HUES48 (cell line): ENCODE results near the gene PLD5.
"Not testable (repeated sequence)": the region's sequence is repeated elsewhere in the genome, so short reads cannot be mapped to it uniquely, and the experiment has no call there.

ENCODE experiments used
- H3K27ac ChIP-seq: one replicate; pipeline ENCODE4 v1.7.0; 2013; ENCODE audit warnings: low read depth, low read length, inconsistent platforms
- H3K27me3 ChIP-seq: 2 replicates; pipeline ENCODE4 v1.6.1; 2013; ENCODE audit warnings: mild to moderate bottlenecking, low read length; ENCODE audit not compliant: control insufficient read depth, insufficient read depth
- H3K36me3 ChIP-seq: 2 replicates; pipeline ENCODE4 v1.6.1; 2013; ENCODE audit warnings: low read length; ENCODE audit not compliant: control insufficient read depth, insufficient read depth
- H3K4me1 ChIP-seq: 2 replicates; pipeline ENCODE4 v1.6.1; 2013; ENCODE audit warnings: mild to moderate bottlenecking, low read length; ENCODE audit not compliant: control insufficient read depth, insufficient read depth
- H3K4me3 ChIP-seq: 2 replicates; pipeline ENCODE4 v1.5.1; 2013; ENCODE audit warnings: mild to moderate bottlenecking, low read depth, low read length
- H3K9ac ChIP-seq: 2 replicates; pipeline ENCODE4 v1.6.1; 2013; ENCODE audit warnings: mild to moderate bottlenecking, low read depth, low read length, moderate library complexity
- H3K9me3 ChIP-seq: 2 replicates; pipeline ENCODE4 v1.6.1; 2013; ENCODE audit warnings: low read length; ENCODE audit not compliant: control insufficient read depth, insufficient read depth

PLD5 gene

DNA sequence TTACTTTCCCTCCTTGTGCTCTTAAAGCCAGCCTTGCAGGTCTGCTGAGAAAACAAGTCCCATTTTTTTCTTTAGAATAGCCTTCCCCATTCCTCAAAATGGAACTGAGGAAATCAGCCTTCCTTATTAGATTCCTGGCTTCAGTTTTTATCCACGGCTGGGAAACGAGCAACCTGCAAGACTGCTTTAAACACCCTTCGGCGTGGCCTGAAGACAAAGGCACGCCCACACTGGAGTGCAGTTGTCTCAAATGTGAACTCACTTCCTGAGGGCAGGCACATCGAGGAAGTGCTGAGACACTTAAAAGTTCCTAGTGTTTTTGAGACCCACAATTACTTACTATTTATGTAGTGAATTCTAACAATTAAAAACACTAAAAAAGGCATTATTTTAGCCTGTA is 148.4 kb downstream of the PLD5 start:
- H3K36me3 ChIP-seq, H3K27me3 ChIP-seq, H3K9me3 ChIP-seq, H3K4me3 ChIP-seq, H3K9ac ChIP-seq, H3K27ac ChIP-seq, H3K4me1 ChIP-seq: not testable (repeated sequence)

DNA sequence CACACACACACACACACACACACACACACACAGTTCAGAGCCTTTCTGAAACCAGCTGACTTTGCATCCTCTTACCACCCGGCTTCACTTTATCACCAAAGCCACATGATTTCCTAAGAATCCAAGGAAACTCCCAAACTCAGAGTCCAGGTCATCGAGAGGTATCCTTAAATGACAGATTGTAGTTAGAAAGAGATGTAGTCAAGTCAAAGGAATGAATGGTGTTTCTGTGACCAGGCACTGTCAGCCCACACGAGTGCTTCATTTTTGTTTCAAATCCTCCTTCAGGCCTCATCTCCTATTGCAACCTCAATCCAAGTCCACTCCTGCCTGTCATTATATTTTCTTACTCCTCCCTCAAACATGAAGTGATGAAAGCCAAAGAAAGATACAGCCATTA is 174.1 kb downstream of the PLD5 start:
- not testable (repeated sequence) for H3K4me3 ChIP-seq, H3K27me3 ChIP-seq, H3K9ac ChIP-seq, H3K27ac ChIP-seq, H3K9me3 ChIP-seq, H3K36me3 ChIP-seq, H3K4me1 ChIP-seq

DNA sequence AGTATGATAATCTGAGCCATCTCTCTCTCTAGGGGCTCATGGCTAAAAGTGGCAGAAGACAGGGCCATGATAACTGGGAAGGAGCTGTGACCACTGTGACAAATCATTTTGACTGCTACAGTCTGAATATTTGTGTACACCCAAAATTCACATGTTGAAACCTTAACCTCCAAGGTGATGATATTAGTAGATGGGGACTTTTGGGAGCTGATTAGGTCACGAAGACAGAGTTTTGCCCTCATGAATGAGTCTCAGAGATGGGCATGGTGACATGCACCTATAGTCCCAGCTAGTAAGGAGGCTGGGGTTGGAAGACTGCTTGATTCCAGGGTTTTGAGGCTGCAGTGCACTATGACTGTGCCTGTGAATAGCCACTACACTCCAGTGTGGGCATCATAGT is 174.9 kb downstream of the PLD5 start:
- Histone ChIP-seq H3K36me3 (no peaks in the 10 kb centered on the region), H3K4me3 (no peak overlapping the region), H3K27me3 (no peaks in the 10 kb centered on the region), H3K9me3 (no peaks in the 10 kb centered on the region), H3K27ac (no peak overlapping the region), H3K9ac (no peak overlapping the region), H3K4me1 (no peaks in the 10 kb centered on the region)

DNA sequence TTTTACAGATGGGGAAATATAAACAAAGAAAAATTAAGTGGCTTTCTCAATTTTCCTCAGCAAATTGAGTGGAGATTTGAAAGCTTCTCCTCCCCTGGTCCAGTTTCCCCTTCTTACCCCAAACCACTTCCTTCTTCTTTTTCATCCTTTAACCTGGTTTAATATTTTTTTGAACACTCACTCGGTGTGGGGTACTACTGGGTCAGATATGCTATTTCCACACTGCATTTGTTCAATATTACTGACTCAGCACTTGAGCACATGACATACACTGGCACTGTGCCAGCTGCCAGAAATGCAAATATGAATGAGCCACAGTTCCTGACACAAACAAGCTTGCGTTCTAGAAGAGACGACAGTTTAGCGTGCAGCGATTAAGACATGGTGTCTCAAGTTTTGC is 193.6 kb downstream of the PLD5 start:
- H3K9ac ChIP-seq, H3K27ac ChIP-seq, H3K9me3 ChIP-seq, H3K4me3 ChIP-seq, H3K36me3 ChIP-seq, H3K27me3 ChIP-seq, H3K4me1 ChIP-seq: not testable (repeated sequence)

DNA sequence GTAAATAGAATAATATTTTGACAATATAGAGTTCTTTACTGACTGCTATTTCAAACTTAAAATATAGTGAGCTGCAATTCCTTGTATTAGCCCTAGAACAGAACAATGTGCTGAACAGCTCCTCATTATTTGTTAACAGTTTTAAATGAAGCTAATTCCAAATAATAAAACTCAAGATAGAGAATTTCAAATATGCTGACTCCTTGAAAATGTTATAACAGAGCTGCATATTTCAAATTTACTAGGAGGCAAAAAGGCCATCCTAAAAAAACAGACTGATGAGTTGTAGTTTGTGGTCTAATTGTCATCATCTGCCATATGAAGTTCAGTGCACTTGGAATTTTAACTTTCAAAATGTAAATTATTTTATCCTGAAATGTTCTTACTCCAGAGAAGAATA is 197.1 kb downstream of the PLD5 start:
- H3K4me3 ChIP-seq, H3K9me3 ChIP-seq, H3K4me1 ChIP-seq: not testable (repeated sequence)

DNA sequence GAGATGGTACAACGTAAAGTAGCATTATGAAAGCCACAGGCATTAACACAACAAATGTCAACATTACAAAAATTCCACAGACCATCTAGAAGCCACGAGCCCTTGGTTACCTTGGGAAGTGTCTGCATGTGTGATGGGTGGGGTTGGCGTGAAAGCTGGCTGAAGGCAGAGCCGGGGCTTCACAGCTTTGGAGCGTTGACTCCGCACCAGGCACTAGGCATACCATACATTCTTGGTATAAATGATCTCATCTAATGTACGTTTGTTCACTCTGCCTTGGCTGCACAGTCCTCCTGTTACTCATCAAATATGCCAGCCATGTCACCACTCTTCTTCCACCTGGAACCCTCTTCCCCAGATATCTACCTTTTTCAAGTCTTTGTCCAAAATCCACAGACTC is 202.5 kb downstream of the PLD5 start:
- not testable (repeated sequence) for H3K27ac ChIP-seq, H3K9me3 ChIP-seq, H3K4me3 ChIP-seq, H3K27me3 ChIP-seq, H3K36me3 ChIP-seq, H3K4me1 ChIP-seq, H3K9ac ChIP-seq

More for the DNA sequence above, 197.1 kb downstream of the PLD5 start:
- H3K27me3 ChIP-seq, H3K9ac ChIP-seq, H3K27ac ChIP-seq, H3K36me3 ChIP-seq: not testable (repeated sequence)

DNA sequence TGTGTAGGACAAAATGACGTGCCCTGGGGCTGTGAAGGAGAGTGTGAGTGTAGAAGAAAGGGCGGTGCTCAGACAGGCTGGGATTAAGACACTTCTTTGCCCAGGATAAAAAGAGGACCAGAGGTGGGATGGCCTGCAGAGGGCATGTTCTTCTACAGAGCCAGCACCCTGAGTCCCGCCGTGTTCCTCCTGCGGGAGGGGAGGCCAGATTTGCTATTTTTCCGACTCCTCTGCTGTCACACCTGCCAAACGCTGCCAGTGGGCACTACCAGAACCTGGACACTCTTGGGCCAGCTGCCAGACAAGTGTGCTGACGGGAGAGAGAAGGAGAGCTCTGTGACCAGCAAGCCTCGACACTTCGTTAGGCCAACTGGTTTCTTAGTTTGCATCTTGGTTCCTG is 206.4 kb downstream of the PLD5 start:
- H3K9ac ChIP-seq = no peak overlapping the region
- no peak overlapping the region for H3K27ac ChIP-seq
- H3K4me3 ChIP-seq = no peak overlapping the region
- no peaks in the 10 kb centered on the region for H3K4me1 ChIP-seq
- H3K27me3 ChIP-seq = no peaks in the 10 kb centered on the region
- H3K9me3 ChIP-seq = no peaks in the 10 kb centered on the region
- no peaks in the 10 kb centered on the region for H3K36me3 ChIP-seq

DNA sequence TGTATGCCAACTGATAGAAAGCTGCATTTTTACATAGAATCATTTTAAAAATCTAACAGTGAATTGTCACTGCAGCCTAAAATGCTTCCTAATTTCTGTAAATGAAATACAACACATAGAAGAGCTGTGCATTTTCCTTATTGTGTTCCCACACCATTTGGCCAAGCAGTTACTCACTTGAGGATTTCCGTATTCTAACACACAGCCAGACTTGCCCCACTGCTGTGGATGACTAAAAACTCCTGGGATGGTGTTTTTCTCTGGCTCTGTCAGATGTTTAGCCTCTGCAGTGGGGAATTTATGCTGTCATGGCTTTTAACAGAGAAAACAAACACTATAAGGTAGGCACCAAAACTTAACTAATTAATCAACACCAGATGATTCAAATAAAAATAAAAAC is 209.6 kb downstream of the PLD5 start:
- H3K27me3 ChIP-seq, H3K4me1 ChIP-seq, H3K27ac ChIP-seq, H3K9ac ChIP-seq, H3K36me3 ChIP-seq, H3K9me3 ChIP-seq, H3K4me3 ChIP-seq: not testable (repeated sequence)

DNA sequence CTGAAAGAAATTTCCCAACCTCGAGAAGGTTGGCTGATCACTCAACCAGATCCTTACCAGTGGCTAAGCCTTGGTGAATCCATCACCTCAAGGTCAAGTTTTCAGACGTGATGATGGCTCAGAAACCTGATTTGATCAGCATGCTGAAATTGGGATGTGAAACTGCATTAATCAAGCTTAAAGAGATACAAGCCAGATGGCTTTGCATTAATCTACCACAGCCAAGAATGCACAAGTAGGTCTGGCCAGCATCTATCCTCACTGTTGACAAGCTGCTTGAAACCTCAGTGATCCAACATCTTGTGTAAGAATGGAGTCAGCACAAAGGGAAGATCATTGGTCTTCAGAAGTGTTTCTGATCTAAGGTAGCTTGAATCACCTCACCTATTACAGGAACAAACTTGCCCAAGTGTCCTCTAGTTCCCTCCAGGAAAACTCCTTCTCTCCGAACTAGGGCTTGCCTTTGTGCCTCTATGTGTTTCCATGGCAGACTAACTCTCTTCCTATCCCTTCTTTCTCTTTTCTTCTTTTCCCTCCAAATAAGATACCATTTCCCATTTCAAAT is 210.3 kb downstream of the PLD5 start:
- not testable (repeated sequence) for H3K27me3 ChIP-seq, H3K4me1 ChIP-seq, H3K27ac ChIP-seq

DNA sequence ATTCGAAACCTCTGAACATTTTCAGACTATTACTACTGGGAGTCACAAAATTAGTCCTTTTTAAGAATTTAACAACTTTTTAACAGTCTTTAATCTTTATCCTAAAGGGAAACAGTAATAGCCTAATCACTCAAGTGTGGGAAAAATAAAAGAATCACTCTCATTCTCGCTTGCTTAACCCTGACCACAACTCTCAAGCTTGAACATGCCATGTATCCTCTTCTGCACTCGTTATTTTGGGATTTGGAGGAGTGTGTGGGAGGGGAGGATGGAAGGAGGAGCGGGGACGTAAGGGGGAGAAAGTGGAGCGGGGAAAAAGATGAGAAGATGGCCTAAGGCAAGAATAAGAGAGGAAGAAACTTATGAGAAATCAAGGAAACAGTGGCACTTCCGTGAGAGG is 215.8 kb downstream of the PLD5 start:
- not testable (repeated sequence) for H3K27ac ChIP-seq, H3K9ac ChIP-seq, H3K27me3 ChIP-seq

More for the DNA sequence above, 210.3 kb downstream of the PLD5 start:
- H3K4me3 ChIP-seq, H3K9me3 ChIP-seq, H3K36me3 ChIP-seq, H3K9ac ChIP-seq: not testable (repeated sequence)

DNA sequence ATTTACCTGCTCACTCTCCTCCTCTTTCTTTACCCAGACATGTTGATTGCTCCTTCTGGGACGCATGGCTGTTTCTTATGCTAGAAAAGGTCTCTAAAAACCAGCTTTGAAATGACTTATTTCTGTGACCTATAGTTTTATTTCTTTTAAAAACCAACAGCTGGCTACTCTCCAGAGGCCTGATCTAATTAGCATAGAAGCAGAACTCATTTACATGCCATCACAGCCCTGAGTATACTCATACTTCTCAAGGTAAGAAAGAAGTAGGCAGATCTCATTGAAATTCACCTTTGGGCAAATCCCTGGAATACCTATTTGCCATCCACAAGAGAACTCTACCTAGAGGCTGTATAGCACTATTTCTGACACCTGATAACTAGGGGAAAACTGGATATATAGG is 230.7 kb downstream of the PLD5 start:
- not testable (repeated sequence) for H3K4me3 ChIP-seq, H3K27me3 ChIP-seq, H3K4me1 ChIP-seq, H3K36me3 ChIP-seq, H3K9me3 ChIP-seq, H3K27ac ChIP-seq, H3K9ac ChIP-seq

More for the DNA sequence above, 215.8 kb downstream of the PLD5 start:
- H3K9me3 ChIP-seq, H3K4me3 ChIP-seq, H3K4me1 ChIP-seq, H3K36me3 ChIP-seq: not testable (repeated sequence)

DNA sequence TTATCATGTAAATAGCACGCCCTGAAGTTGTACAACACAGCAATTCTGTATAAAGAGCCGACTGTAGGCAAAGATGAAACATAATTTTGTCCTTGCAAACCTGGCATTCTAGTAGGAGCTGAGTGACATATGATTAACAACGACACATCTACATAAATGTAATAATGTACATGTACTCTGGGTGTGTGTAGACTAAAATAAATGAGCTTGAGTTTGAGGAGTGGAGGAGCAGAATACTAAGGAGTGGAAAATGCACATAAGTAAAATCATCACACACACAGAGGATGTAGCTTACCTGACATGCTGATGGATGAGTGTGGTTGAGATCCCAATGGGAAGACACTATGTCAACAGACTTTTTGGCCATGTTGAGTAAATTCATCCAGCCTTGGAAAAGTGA is 236.4 kb downstream of the PLD5 start:
- H3K9me3 ChIP-seq, H3K27me3 ChIP-seq, H3K4me1 ChIP-seq, H3K9ac ChIP-seq, H3K4me3 ChIP-seq, H3K27ac ChIP-seq, H3K36me3 ChIP-seq: not testable (repeated sequence)
